Activated gamma-delta T cell treated with Interleukin-2 at 50 U/mL for 16 hours (primary cell): ENCODE data around the gene KCTD16.

Experiments used
- DNase-seq: peaks from one replicate; pipeline ENCODE4 v3.0.0-alpha.2; 2020

Gene KCTD16

GRCh38 chr5:144167998-144168397, 2.7 kb upstream of the KCTD16 start:
- no peak for DNase-seq

GRCh38 chr5:144169904-144170275, 783 bp upstream of the KCTD16 start:
- DNase-seq = no peak

GRCh38 chr5:144173766-144174165, 3.1 kb downstream of the KCTD16 start:
- DNase-seq = no peak

GRCh38 chr5:144177548-144177947, 6.9 kb downstream of the KCTD16 start:
- no peak for DNase-seq

- DNase-seq = no peak
Measured at GRCh38 chr5:144179226-144179625, 8.6 kb downstream of the KCTD16 start.

- DNase-seq = no peak
Measured at GRCh38 chr5:144183254-144183889, 12.7 kb downstream of the KCTD16 start.

- peak; percentile 83 for DNase-seq
Measured at GRCh38 chr5:144187699-144188294, 17.1 kb downstream of the KCTD16 start.

GRCh38 chr5:144189800-144190429, 19.2 kb downstream of the KCTD16 start:
- DNase-seq = peak; percentile 71

- no peak for DNase-seq
Measured at GRCh38 chr5:144191531-144191930, 20.9 kb downstream of the KCTD16 start.

GRCh38 chr5:144191998-144192397, 21.3 kb downstream of the KCTD16 start:
- peak; percentile 19 for DNase-seq

- no peak for DNase-seq
Measured at GRCh38 chr5:144192661-144193060, 22.0 kb downstream of the KCTD16 start.

- DNase-seq = no peak
Measured at GRCh38 chr5:144194144-144194543, 23.5 kb downstream of the KCTD16 start.

- no peak for DNase-seq
Measured at GRCh38 chr5:144195448-144195847, 24.8 kb downstream of the KCTD16 start.

- no peak for DNase-seq
Measured at GRCh38 chr5:144196612-144197011, 25.9 kb downstream of the KCTD16 start.

GRCh38 chr5:144198386-144198785, 27.7 kb downstream of the KCTD16 start:
- no peak for DNase-seq

GRCh38 chr5:144201588-144201987, 30.9 kb downstream of the KCTD16 start:
- DNase-seq = no peak

- DNase-seq = no peak
Measured at GRCh38 chr5:144202072-144202471, 31.4 kb downstream of the KCTD16 start.

GRCh38 chr5:144202726-144203125, 32.1 kb downstream of the KCTD16 start:
- DNase-seq = no peak

GRCh38 chr5:144203750-144204596, 33.3 kb downstream of the KCTD16 start:
- DNase-seq = peak; percentile 27

- no peak for DNase-seq
Measured at GRCh38 chr5:144205141-144205551, 34.5 kb downstream of the KCTD16 start.

- DNase-seq = no peak
Measured at GRCh38 chr5:144206141-144206540, 35.5 kb downstream of the KCTD16 start.

GRCh38 chr5:144207875-144208444, 37.3 kb downstream of the KCTD16 start:
- no peak for DNase-seq

GRCh38 chr5:144209361-144209760, 38.7 kb downstream of the KCTD16 start:
- DNase-seq = no peak
